H1 (cell line): Measurements from ENCODE around the gene ITSN1. TPM values are rescaled to one million over a fixed set of nuclear protein-coding genes. Genes with fewer than 3 reads are reported as not detected.

ENCODE experiments used
- CTCF ChIA-PET: fragments of 300-600 bp; sonication (Branson Sonifier 250); formaldehyde crosslinking; loops from one replicate; lab custom pipeline; 2021; ENCODE audit not compliant: partially characterized antibody; lab: Charles Lee
- POLR2A ChIA-PET: fragments of 300-600 bp; sonication (Branson Sonifier 250); formaldehyde crosslinking; loops from one replicate; lab custom pipeline; 2021; ENCODE audit warnings: inconsistent platforms; ENCODE audit not compliant: partially characterized antibody; lab: Charles Lee
- DNase-seq, 2 experiments: peaks; one replicate each; pipeline versions ENCODE4 v3.0.0 to v3.0.0-alpha.2; 2010 to 2022; ENCODE audit warnings: low spot score in 2 of 2, low read depth in 1 of 2, mixed read lengths in 1 of 2
- FAIRE-seq: peaks from 2 replicates; lab custom pipeline; 2011; peaks lifted over from hg19 to GRCh38; lab: Jason Lieb, UNC
- H2AFZ ChIP-seq: 2 replicates; pipeline ENCODE4 v1.8.1; 2012; ENCODE audit warnings: low read length, inconsistent platforms
- H2AK5ac ChIP-seq: 2 replicates; pipeline ENCODE4 v1.6.1; 2013; ENCODE audit warnings: low read depth, low read length
- H2BK120ac ChIP-seq: replicated peaks from 2 replicates; pipeline ENCODE3; 2013; ENCODE audit warnings: low read depth, low read length, inconsistent platforms
- H2BK12ac ChIP-seq: 2 replicates; pipeline ENCODE4 v1.6.1; 2013; ENCODE audit warnings: low read depth, low read length
- H2BK15ac ChIP-seq: 2 replicates; pipeline ENCODE4 v1.6.1; 2013; ENCODE audit warnings: low read length
- H2BK20ac ChIP-seq: 2 replicates; pipeline ENCODE4 v1.6.1; 2013; ENCODE audit warnings: low read length
- H2BK5ac ChIP-seq: 2 replicates; pipeline ENCODE4 v1.6.1; 2013; ENCODE audit warnings: low read depth, low read length
- H3K14ac ChIP-seq: 2 replicates; pipeline ENCODE4 v1.6.1; 2013; ENCODE audit warnings: inconsistent platforms; ENCODE audit not compliant: insufficient read length
- H3K18ac ChIP-seq: 2 replicates; pipeline ENCODE4 v1.6.1; 2013; ENCODE audit warnings: low read length; ENCODE audit errors: extremely low read depth
- H3K23ac ChIP-seq: 2 replicates; pipeline ENCODE4 v1.6.1; 2013; ENCODE audit warnings: inconsistent platforms; ENCODE audit not compliant: insufficient read length
- H3K23me2 ChIP-seq: 2 replicates; pipeline ENCODE4 v1.6.1; 2013; ENCODE audit warnings: low read depth, low read length
- H3K27ac ChIP-seq: 2 replicates; pipeline ENCODE4 v1.6.1; 2011; ENCODE audit warnings: low read depth, low read length, inconsistent platforms
- H3K27me3 ChIP-seq, 4 experiments: replicated peaks in 1 of 4; 1 replicate in 1 of 4; 2 replicates in 3 of 4; pipeline versions ENCODE4 v1.6.1 to v1.8.1; 2011 to 2013; ENCODE audit warnings: low read length in 3 of 4, mild to moderate bottlenecking in 3 of 4, inconsistent platforms in 2 of 4, mixed read lengths in 2 of 4, moderate library complexity in 1 of 4; ENCODE audit not compliant: control insufficient read depth in 3 of 4, insufficient read depth in 3 of 4; ENCODE audit errors: extremely low read depth in 1 of 4
- H3K36me3 ChIP-seq, 4 experiments: 2 replicates each; pipeline versions ENCODE4 v1.6.1 to v1.8.1; 2011 to 2013; ENCODE audit warnings: mild to moderate bottlenecking in 4 of 4, low read length in 3 of 4, moderate library complexity in 2 of 4, control low read depth in 1 of 4, inconsistent platforms in 1 of 4; ENCODE audit not compliant: insufficient read depth in 4 of 4, control insufficient read depth in 2 of 4
- H3K4ac ChIP-seq: replicated peaks from 2 replicates; pipeline ENCODE3; 2013; ENCODE audit warnings: low read length, low read depth, mixed read lengths, inconsistent platforms; ENCODE audit not compliant: insufficient read length
- H3K4me1 ChIP-seq, 4 experiments: replicated peaks in 1 of 4; 1 replicate in 1 of 4; 2 replicates in 3 of 4; pipeline versions ENCODE4 v1.6.1 to v1.8.1; 2011 to 2013; ENCODE audit warnings: low read length in 3 of 4, inconsistent platforms in 2 of 4, mixed read lengths in 1 of 4; ENCODE audit not compliant: insufficient read depth in 4 of 4, control insufficient read depth in 3 of 4
- H3K4me2 ChIP-seq, 2 experiments: 2 replicates each; pipeline versions ENCODE4 v1.6.1 to v1.8.1; 2011 to 2013; ENCODE audit warnings: low read depth in 2 of 2, low read length in 2 of 2, control low read depth in 1 of 2, inconsistent platforms in 1 of 2, mild to moderate bottlenecking in 1 of 2; ENCODE audit not compliant: insufficient read depth in 1 of 2
- H3K4me3 ChIP-seq, 4 experiments: fragments of 200-600, 300-600 bp in 1 of 4; sonication (generic), shearing (Covaris generic), sonication (Bioruptor Twin) in 1 of 4; 2 replicates each; pipeline versions ENCODE4 v1.5.1 to v1.8.1; 2011 to 2016; ENCODE audit warnings: low read length in 4 of 4, low read depth in 3 of 4, control low read depth in 2 of 4, inconsistent platforms in 2 of 4, mild to moderate bottlenecking in 2 of 4, mixed read lengths in 1 of 4, moderate library complexity in 1 of 4; ENCODE audit not compliant: insufficient read depth in 2 of 4; ENCODE audit errors: extremely low read depth in 1 of 4
- H3K56ac ChIP-seq: replicated peaks from 2 replicates; pipeline ENCODE3; 2013; ENCODE audit warnings: low read depth, mild to moderate bottlenecking, mixed read lengths, low read length, inconsistent platforms; ENCODE audit not compliant: insufficient read length
- H3K79me1 ChIP-seq: 2 replicates; pipeline ENCODE4 v1.6.1; 2013; ENCODE audit warnings: low read depth, low read length, control low read depth
- H3K79me2 ChIP-seq, 2 experiments: 2 replicates each; pipeline versions ENCODE4 v1.6.1 to v1.8.1; 2012 to 2013; ENCODE audit warnings: low read length in 2 of 2, mild to moderate bottlenecking in 2 of 2, inconsistent platforms in 1 of 2; ENCODE audit not compliant: insufficient read depth in 2 of 2, control insufficient read depth in 1 of 2
- H3K9ac ChIP-seq, 4 experiments: replicated peaks in 1 of 4; 1 replicate in 1 of 4; 2 replicates in 3 of 4; pipeline versions ENCODE4 v1.6.1 to v1.8.1; 2011 to 2013; ENCODE audit warnings: low read depth in 3 of 4, low read length in 3 of 4, control low read depth in 2 of 4, mild to moderate bottlenecking in 2 of 4, moderate library complexity in 2 of 4, inconsistent platforms in 1 of 4; ENCODE audit errors: extremely low read depth in 1 of 4
- H3K9me3 ChIP-seq, 2 experiments: 2 replicates each; pipeline versions ENCODE4 v1.6.1 to v1.8.1; 2012 to 2013; ENCODE audit warnings: mild to moderate bottlenecking in 2 of 2, moderate library complexity in 2 of 2, control low read depth in 1 of 2, inconsistent platforms in 1 of 2, low read depth in 1 of 2, low read length in 1 of 2, mixed read lengths in 1 of 2; ENCODE audit not compliant: insufficient read depth in 2 of 2
- H4K20me1 ChIP-seq, 2 experiments: replicated peaks in 1 of 2; 2 replicates each; pipeline versions ENCODE3 to v1.8.1; 2011 to 2013; ENCODE audit warnings: inconsistent platforms in 2 of 2, low read length in 2 of 2, mild to moderate bottlenecking in 1 of 2; ENCODE audit not compliant: insufficient read depth in 2 of 2, control insufficient read depth in 1 of 2
- H4K5ac ChIP-seq: 2 replicates; pipeline ENCODE4 v1.6.1; 2013; ENCODE audit warnings: low read length, low read depth, mixed read lengths, inconsistent platforms; ENCODE audit not compliant: insufficient read length
- H4K8ac ChIP-seq: 2 replicates; pipeline ENCODE4 v1.8.0; 2013; ENCODE audit warnings: mild to moderate bottlenecking, moderate library complexity, low read length, inconsistent platforms; ENCODE audit not compliant: insufficient read depth; ENCODE audit errors: extremely low read depth
- H4K91ac ChIP-seq: replicated peaks from 2 replicates; pipeline ENCODE3; 2013; ENCODE audit warnings: low read length, mixed read lengths, inconsistent platforms; ENCODE audit not compliant: insufficient read length
- CEBPB ChIP-seq: IDR thresholded peaks from 2 replicates; pipeline ENCODE4 v1.6.1; 2012; ENCODE audit warnings: low read depth, low read length
- EZH2 ChIP-seq: fragments of 200-600 bp; sonication (generic); IDR thresholded peaks from 2 replicates; pipeline ENCODE4 v1.7.1; 2012; ENCODE audit warnings: low read depth, mild to moderate bottlenecking, moderate library complexity, low read length, inconsistent platforms; ENCODE audit not compliant: severe bottlenecking
- GABPA ChIP-seq: IDR thresholded peaks from 2 replicates; pipeline ENCODE4 v1.6.1; 2011; ENCODE audit warnings: mild to moderate bottlenecking, low read length, moderate library complexity, borderline replicate concordance; ENCODE audit not compliant: insufficient read depth
- POU5F1 ChIP-seq: IDR thresholded peaks from 2 replicates; pipeline ENCODE4 v1.6.1; 2011; ENCODE audit warnings: low read depth, mild to moderate bottlenecking, low read length, moderate library complexity
- RFX5 ChIP-seq: IDR thresholded peaks from 2 replicates; pipeline ENCODE4 v1.6.1; 2011; ENCODE audit warnings: low read depth, low read length, improper control_type of control experiment, borderline replicate concordance
- SAP30 ChIP-seq: fragments of 300-600 bp; sonication (generic); IDR thresholded peaks from 2 replicates; pipeline ENCODE4 v1.7.1; 2012; ENCODE audit warnings: low read length, moderate library complexity, mild to moderate bottlenecking, inconsistent platforms; ENCODE audit not compliant: insufficient read depth, insufficient replicate concordance
- SIRT6 ChIP-seq: IDR thresholded peaks from one replicate; pipeline ENCODE4 v1.7.1; 2012; ENCODE audit warnings: low read length, inconsistent platforms
- SRF ChIP-seq: IDR thresholded peaks from 2 replicates; pipeline ENCODE4 v1.6.1; 2011; ENCODE audit warnings: mild to moderate bottlenecking, low read depth, low read length, moderate library complexity
- SUZ12 ChIP-seq: fragments of 200-600 bp; sonication (generic); IDR thresholded peaks from 2 replicates; pipeline ENCODE4 v1.6.1; 2012; ENCODE audit warnings: mild to moderate bottlenecking, inconsistent platforms, low read length, moderate library complexity, mixed read lengths
- TAF7 ChIP-seq: optimal IDR thresholded peaks from 2 replicates; pipeline ENCODE3; 2011; ENCODE audit warnings: low read depth, mild to moderate bottlenecking, inconsistent platforms, low read length, moderate library complexity, borderline replicate concordance
- WGBS, 2 experiments: shearing (Covaris generic) in 1 of 2; methylation state at CpG; one replicate each; pipeline versions ENCODE4 v1.1.6 to v1.1.7; 2013 to 2015; ENCODE audit warnings: low lambda C conversion rate in 2 of 2, mixed read lengths in 2 of 2, inconsistent platforms in 1 of 2, low coverage in 1 of 2, missing lambda C conversion rate in 1 of 2; ENCODE audit not compliant: insufficient replicate concordance in 2 of 2, insufficient coverage in 1 of 2, insufficient read length in 1 of 2; ENCODE audit errors: extremely low coverage in 1 of 2, missing lambda C conversion rate in 1 of 2; 5-methylcytosine and 5-hydroxymethylcytosine counted together
- polyA plus RNA-seq, 7 experiments: library from polyadenylated mRNA; depleted of rRNA in 3 of 7; stranded (reverse) in 5 of 7; unstranded in 2 of 7; fragments of >200 nt in 5 of 7; fragments of 200-250 nt in 2 of 7; gene quantifications; 1 replicate in 5 of 7; 2 replicates in 1 of 7; 4 replicates in 1 of 7; pipeline versions ENCODE4 v1.2.1 to v1.2.3, GENCODE V29; 2011 to 2013; ENCODE audit warnings: missing spikeins in 2 of 7, mixed read lengths in 2 of 7
- total RNA-seq: library from RNA; stranded (reverse); fragmentation: NEBNext Ultra II Directional; extraction: Animal tissue kit (Norgen Biotek cat#: 25700); gene quantifications from 2 replicates; pipeline ENCODE4 v1.2.1, GENCODE V29; 2021

ITSN1 gene
- total and polyA plus RNA-seq, 2 of the 8 experiments (the other 6 are each of a cell fraction or from before 2014, with no cell fraction given) = 60.8 to 78.1 TPM

- no peak overlapping the region for H2BK15ac ChIP-seq
- H3K27ac ChIP-seq = no peak overlapping the region
- no peak overlapping the region for H2BK120ac ChIP-seq
- WGBS, 2 experiments = 89% methylated on average over 7 of the region's 7 CpGs; no CpG with 5 or more reads in 1 of the 2 experiments
- H3K27me3 ChIP-seq = no peaks in the 10 kb centered on the region
- FAIRE-seq = no peak
- no peak overlapping the region for H4K5ac ChIP-seq
- no peaks in the 10 kb centered on the region for H3K23me2 ChIP-seq
- H3K4me2 ChIP-seq = no peak overlapping the region
- H4K8ac ChIP-seq = no peak overlapping the region
- no peak overlapping the region for H3K4ac ChIP-seq
- no peak overlapping the region for H2BK12ac ChIP-seq
- no peak overlapping the region for H3K4me3 ChIP-seq
- DNase-seq = no peak
- H3K18ac ChIP-seq = no peak overlapping the region
- ChIA-PET POLR2A (interaction anchor here (0.9 kb wide), 1 partner anchor 17 kb away, joined by 3 read pairs; no protein-coding TSS in a partner anchor), CTCF (no interaction called here)
- H3K23ac ChIP-seq = no peak overlapping the region
- no peaks in the 10 kb centered on the region for H3K79me2 ChIP-seq
- no peak overlapping the region for H2AFZ ChIP-seq
- no peak overlapping the region for H3K9ac ChIP-seq
- no peak overlapping the region for H2BK20ac ChIP-seq
- H2AK5ac ChIP-seq = no peak overlapping the region
- no peaks in the 10 kb centered on the region for H4K20me1 ChIP-seq
- no peak overlapping the region for H2BK5ac ChIP-seq
- H4K91ac ChIP-seq = no peak overlapping the region
- no peak for TF ChIP-seq CEBPB
- no peak for TF ChIP-seq TAF7
- TF ChIP-seq GABPA = no peak
- TF ChIP-seq SIRT6 = no peak
- TF ChIP-seq SUZ12 = no peak
- TF ChIP-seq SRF = no peak
- no peak for TF ChIP-seq EZH2
- TF ChIP-seq SAP30 = no peak
- TF ChIP-seq POU5F1 = no peak
- TF ChIP-seq RFX5 = no peak
- peaks cover 0 to 5% (median 2%) of the 10 kb centered on the region in 4 experiments; a peak in 1 of 8 replicates for H3K36me3 ChIP-seq
- no peak overlapping the region for H3K14ac ChIP-seq
- H3K4me1 ChIP-seq = no peaks in the 10 kb centered on the region
- H3K79me1 ChIP-seq = no peaks in the 10 kb centered on the region
- no peak overlapping the region for H3K56ac ChIP-seq
- no peaks in the 10 kb centered on the region for H3K9me3 ChIP-seq
These were observed 31.1 kb upstream of the ITSN1 start for GRCh38 chr21:33611006-33611744.
